ENCODE results near the gene HIVEP2.

HIVEP2 gene

GRCh38 chr6:142857796-142858555 lies 87.0 kb downstream of the HIVEP2 start:
- DNase-seq: peak in 2 of 5 donors; percentile 20 to 43

GRCh38 chr6:142857233-142857761 lies 87.7 kb downstream of the HIVEP2 start:
- peak in 1 of 5 donors; percentile 61 for DNase-seq

GRCh38 chr6:142856624-142857232 lies 88.2 kb downstream of the HIVEP2 start:
- peak in 4 of 5 donors; percentile 21 to 66 (median 26) for DNase-seq

GRCh38 chr6:142855893-142856623 lies 88.9 kb downstream of the HIVEP2 start:
- DNase-seq: peak in 1 of 5 donors; percentile 59

- no peak for DNase-seq
These were observed 90.1 kb downstream of the HIVEP2 start for GRCh38 chr6:142854589-142855488.

GRCh38 chr6:142853244-142854180 lies 91.5 kb downstream of the HIVEP2 start:
- no peak for DNase-seq

- DNase-seq: peak in 1 of 5 donors; percentile 61
These were observed 93.4 kb downstream of the HIVEP2 start for GRCh38 chr6:142851601-142852000.

- DNase-seq: peak in 1 of 5 donors; percentile 73
These were observed 94.1 kb downstream of the HIVEP2 start for GRCh38 chr6:142850679-142851423.

- DNase-seq: no peak
These were observed 96.0 kb downstream of the HIVEP2 start for GRCh38 chr6:142848976-142849375.

- DNase-seq: no peak
These were observed 96.8 kb downstream of the HIVEP2 start for GRCh38 chr6:142848156-142848555.

GRCh38 chr6:142846883-142847287 lies 98.1 kb downstream of the HIVEP2 start:
- no peak for DNase-seq

- no peak for DNase-seq
These were observed 98.5 kb downstream of the HIVEP2 start for GRCh38 chr6:142846459-142846831.

GRCh38 chr6:142845624-142846458 lies 99.1 kb downstream of the HIVEP2 start:
- DNase-seq: peak; percentile 24 to 81 (median 41)

GRCh38 chr6:142845143-142845571 lies 99.8 kb downstream of the HIVEP2 start:
- DNase-seq: peak in 1 of 5 donors; percentile 62

- no peak for DNase-seq
These were observed 100.8 kb downstream of the HIVEP2 start for GRCh38 chr6:142844065-142844755.

GRCh38 chr6:142843361-142843760 lies 101.6 kb downstream of the HIVEP2 start:
- no peak for DNase-seq

GRCh38 chr6:142842418-142843261 lies 102.3 kb downstream of the HIVEP2 start:
- peak in 3 of 5 donors; percentile 23 to 85 (median 30) for DNase-seq

- no peak for DNase-seq
These were observed 103.1 kb downstream of the HIVEP2 start for GRCh38 chr6:142841915-142842314.

Measured in T-helper 1 cell (primary cell).